NAMALWA (cell line): Measurements from ENCODE around the gene PHACTR4.
"Not testable (repeated sequence)": the region's sequence is repeated elsewhere in the genome, so short reads cannot be mapped to it uniquely, and the experiment has no call there.

ENCODE experiments used
- DNase-seq: peaks from one replicate; pipeline ENCODE4 v3.0.0-alpha.2; 2015; ENCODE audit warnings: low spot score

Gene PHACTR4

DNA sequence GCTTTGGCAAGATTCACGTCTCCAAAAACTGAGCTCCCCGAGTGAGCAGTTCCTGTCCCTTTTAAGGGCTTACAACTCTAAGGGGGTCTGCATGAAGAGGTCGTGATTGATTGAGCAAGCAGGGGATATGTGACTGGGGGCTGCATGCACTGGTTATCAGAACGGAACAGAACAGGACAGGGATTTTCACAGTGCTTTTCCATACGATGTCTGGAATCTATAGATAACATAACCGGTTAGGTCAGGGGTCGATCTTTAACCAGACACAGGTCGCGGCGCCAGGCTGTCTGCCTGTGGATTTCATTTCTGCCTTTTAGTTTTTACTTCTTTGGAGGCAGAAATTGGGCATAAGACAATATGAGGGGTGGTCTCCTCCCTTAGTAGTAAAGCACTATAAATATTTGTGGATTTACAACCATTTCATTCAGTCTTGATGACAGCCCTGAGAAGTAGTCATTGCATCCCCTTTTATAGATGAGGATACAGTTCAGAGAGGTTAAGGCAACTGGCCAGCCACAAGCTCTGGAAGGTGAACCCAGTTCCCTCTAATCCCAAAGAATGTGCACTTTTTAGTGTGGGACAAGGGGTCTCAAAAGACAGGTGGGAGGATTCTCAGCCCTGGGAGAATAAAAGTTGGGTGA lies 155.6 kb downstream of the PHACTR4 start:
- not testable (repeated sequence) for DNase-seq

- no peak for DNase-seq
Observed at GRCh38 chr1:28526886-28527285, 157.3 kb downstream of the PHACTR4 start.

DNA sequence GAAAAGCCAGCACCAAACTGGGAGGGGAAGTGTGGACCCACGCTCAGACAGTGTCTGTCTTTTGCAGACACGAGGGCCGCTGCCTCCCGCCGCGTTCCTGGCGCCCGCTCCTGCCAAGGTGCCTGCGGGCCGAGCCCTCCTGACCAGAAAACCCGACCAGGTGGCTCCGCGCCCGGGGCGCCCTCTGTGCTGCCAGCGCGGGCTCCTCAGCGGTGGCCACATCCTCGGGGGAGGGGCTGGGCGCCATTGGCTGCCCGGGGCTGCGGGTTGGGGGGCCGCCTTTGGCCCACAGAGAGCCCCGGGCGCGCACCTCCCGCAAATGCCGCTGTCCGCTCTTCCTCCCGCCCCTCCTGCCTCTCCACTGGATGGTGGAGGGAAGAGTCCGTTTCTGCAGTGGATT lies 160.9 kb downstream of the PHACTR4 start:
- no peak for DNase-seq

GRCh38 chr1:28534671-28535070 lies 165.1 kb downstream of the PHACTR4 start:
- DNase-seq = no peak

GRCh38 chr1:28535180-28535579 lies 165.6 kb downstream of the PHACTR4 start:
- DNase-seq = no peak

DNA sequence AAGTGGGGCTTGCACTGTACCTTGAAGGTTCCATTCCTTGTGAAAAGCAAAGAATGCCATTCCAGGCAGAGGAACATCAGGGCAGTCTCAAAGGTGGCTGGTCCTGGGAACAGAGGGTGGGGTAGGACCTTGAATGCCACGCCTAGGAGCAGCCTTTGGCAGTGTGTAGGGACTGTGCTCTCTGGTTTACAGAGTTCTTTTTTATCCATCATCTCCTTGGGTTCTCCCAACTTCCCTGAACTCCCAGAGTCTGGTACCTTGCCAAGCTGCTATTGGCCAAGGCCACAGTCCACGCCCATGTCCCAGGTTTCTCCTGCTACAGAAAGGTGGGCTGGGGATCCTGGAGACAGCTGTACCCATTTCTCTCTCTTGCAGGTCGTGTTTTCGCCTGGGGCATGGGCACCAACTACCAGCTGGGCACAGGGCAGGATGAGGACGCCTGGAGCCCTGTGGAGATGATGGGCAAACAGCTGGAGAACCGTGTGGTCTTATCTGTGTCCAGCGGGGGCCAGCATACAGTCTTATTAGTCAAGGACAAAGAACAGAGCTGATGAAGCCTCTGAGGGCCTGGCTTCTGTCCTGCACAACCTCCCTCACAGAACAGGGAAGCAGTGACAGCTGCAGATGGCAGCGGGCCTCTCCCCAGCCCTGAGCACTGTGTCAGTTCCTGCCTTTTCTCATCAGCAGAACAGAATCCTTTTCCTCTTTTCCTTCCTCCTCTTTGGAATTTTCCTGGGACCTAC lies 168.1 kb downstream of the PHACTR4 start:
- no peak for DNase-seq

GRCh38 chr1:28538286-28538685 lies 168.7 kb downstream of the PHACTR4 start:
- no peak for DNase-seq

DNA sequence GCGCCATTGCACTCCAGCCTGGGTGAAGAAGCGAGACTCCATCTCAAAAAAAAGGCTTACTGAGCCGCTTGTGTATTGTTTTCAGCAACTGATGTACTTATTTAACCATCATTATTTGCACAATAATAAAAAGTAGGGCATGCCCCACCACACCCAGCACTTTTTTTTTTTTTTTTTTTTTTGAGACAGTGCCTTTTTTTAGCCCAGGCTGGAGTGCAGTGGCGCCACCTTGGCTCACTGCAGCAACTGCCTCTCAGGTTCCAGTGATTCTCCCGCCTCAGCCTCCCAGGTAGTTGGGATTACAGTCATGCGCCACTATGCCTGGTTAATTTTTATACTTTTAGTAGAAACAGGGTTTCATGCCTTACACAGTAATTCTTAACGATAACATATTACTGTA lies 171.1 kb downstream of the PHACTR4 start:
- DNase-seq = no peak

GRCh38 chr1:28541414-28542015 lies 172.0 kb downstream of the PHACTR4 start:
- not testable (repeated sequence) for DNase-seq

GRCh38 chr1:28545246-28545628 lies 175.7 kb downstream of the PHACTR4 start:
- DNase-seq = no peak

- no peak for DNase-seq
Observed at GRCh38 chr1:28548318-28548717, 178.8 kb downstream of the PHACTR4 start.
